Inferior parietal cortex (tissue), 1 donor: Measurements from ENCODE around the gene SLC25A1.

Experiments
- DNase-seq: peaks from one replicate; pipeline ENCODE4 v3.0.0-alpha.2; 2016; ENCODE audit errors: extremely low spot score

Gene SLC25A1

GRCh38 chr22:19181786-19182471 is 3.4 kb upstream of the SLC25A1 start:
- DNase-seq = no peak

GRCh38 chr22:19180740-19181410 is 2.3 kb upstream of the SLC25A1 start:
- no peak for DNase-seq

- no peak for DNase-seq
These were observed 1.7 kb upstream of the SLC25A1 start for GRCh38 chr22:19180234-19180633.

GRCh38 chr22:19179497-19180048 is 1.0 kb upstream of the SLC25A1 start:
- DNase-seq = peak; percentile 86

- no peak for DNase-seq
These were observed 375 bp downstream of the SLC25A1 start for GRCh38 chr22:19178065-19178656.

- DNase-seq = no peak
These were observed 1.1 kb downstream of the SLC25A1 start for GRCh38 chr22:19177164-19178064.

- no peak for DNase-seq
These were observed 1.8 kb downstream of the SLC25A1 start for GRCh38 chr22:19176732-19177131.

GRCh38 chr22:19176175-19176643 is 2.3 kb downstream of the SLC25A1 start:
- DNase-seq = no peak

- no peak for DNase-seq
These were observed 2.8 kb downstream of the SLC25A1 start for GRCh38 chr22:19175602-19176174.

- no peak for DNase-seq
These were observed 3.4 kb downstream of the SLC25A1 start for GRCh38 chr22:19175026-19175601.

- DNase-seq = no peak
These were observed 4.2 kb downstream of the SLC25A1 start for GRCh38 chr22:19174106-19175025.

- DNase-seq = no peak
These were observed 5.2 kb downstream of the SLC25A1 start for GRCh38 chr22:19173047-19174035.

GRCh38 chr22:19172213-19173046 is 6.1 kb downstream of the SLC25A1 start:
- no peak for DNase-seq

- no peak for DNase-seq
These were observed 8.6 kb downstream of the SLC25A1 start for GRCh38 chr22:19169947-19170318.

- DNase-seq = no peak
These were observed 9.3 kb downstream of the SLC25A1 start for GRCh38 chr22:19169002-19169946.

GRCh38 chr22:19168088-19168890 is 10.2 kb downstream of the SLC25A1 start:
- DNase-seq = no peak
